Mesodermal cell (in vitro differentiated cells): ENCODE results near the gene FAM174B.
"Not testable (repeated sequence)": the region's sequence is repeated elsewhere in the genome, so short reads cannot be mapped to it uniquely, and the experiment has no call there.

ENCODE experiments used
- H3K27ac ChIP-seq: 2 replicates; pipeline ENCODE4 v1.7.0; 2013; ENCODE audit warnings: mild to moderate bottlenecking, low read depth, low read length, moderate library complexity; ENCODE audit not compliant: severe bottlenecking
- H3K36me3 ChIP-seq: 2 replicates; pipeline ENCODE4 v1.7.1; 2013; ENCODE audit warnings: mild to moderate bottlenecking, low read length, moderate library complexity; ENCODE audit not compliant: control insufficient read depth, insufficient read depth
- H3K4me1 ChIP-seq: one replicate; pipeline ENCODE4 v1.7.1; 2013; ENCODE audit warnings: mild to moderate bottlenecking, low read length; ENCODE audit not compliant: insufficient read depth, control insufficient read depth, poor library complexity, severe bottlenecking
- H3K4me3 ChIP-seq: 2 replicates; pipeline ENCODE4 v1.7.0; 2013; ENCODE audit warnings: low read length, control low read depth, mild to moderate bottlenecking; ENCODE audit not compliant: insufficient read depth, poor library complexity, severe bottlenecking; ENCODE audit errors: extremely low read depth
- H3K9me3 ChIP-seq: 2 replicates; pipeline ENCODE4 v1.7.1; 2013; ENCODE audit warnings: mild to moderate bottlenecking, low read length, moderate library complexity; ENCODE audit not compliant: control insufficient read depth
- WGBS, 2 experiments: methylation state at CpG; one replicate each; pipeline ENCODE4 v1.1.5; 2013; ENCODE audit warnings: missing lambda C conversion rate in 2 of 2; ENCODE audit not compliant: insufficient coverage in 2 of 2; 5-methylcytosine and 5-hydroxymethylcytosine counted together

FAM174B gene

GRCh38 chr15:92610101-92610520, 45.5 kb downstream of the FAM174B start:
- no peak overlapping the region for H3K27ac ChIP-seq
- no peak overlapping the region for H3K4me3 ChIP-seq
- peaks cover 5% of the 10 kb centered on the region for H3K9me3 ChIP-seq
- no peaks in the 10 kb centered on the region for H3K4me1 ChIP-seq
- WGBS, 2 experiments = 78 to 93% methylated on average over 9 of the region's 9 CpGs
- H3K36me3 ChIP-seq = no peaks in the 10 kb centered on the region

- WGBS, 2 experiments = 92 to 96% methylated on average over 17 to 20 of the region's 20 CpGs
- H3K27ac ChIP-seq = no peak overlapping the region
- H3K36me3 ChIP-seq = no peaks in the 10 kb centered on the region
- H3K4me1 ChIP-seq = no peaks in the 10 kb centered on the region
- peaks cover 5% of the 10 kb centered on the region for H3K9me3 ChIP-seq
- H3K4me3 ChIP-seq = no peak overlapping the region
Observed at GRCh38 chr15:92608866-92609700, 46.5 kb downstream of the FAM174B start.

DNA sequence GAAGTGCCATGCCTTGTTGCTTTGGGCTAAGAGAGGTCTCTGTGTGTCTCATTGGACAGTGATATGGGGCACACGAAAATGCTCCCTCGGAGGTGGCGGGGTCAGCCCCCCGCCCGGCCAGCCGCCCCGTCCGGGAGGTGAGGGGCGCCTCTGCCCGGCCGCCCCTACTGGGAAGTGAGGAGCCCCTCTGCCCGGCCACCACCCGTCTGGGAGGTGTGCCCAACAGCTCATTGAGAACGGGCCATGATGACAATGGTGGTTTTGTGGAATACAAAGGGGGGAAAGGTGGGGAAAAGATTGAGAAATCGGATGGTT, 48.8 kb downstream of the FAM174B start:
- no CpG with 5 or more reads among the region's 15 CpGs for WGBS, 2 experiments
- not testable (repeated sequence) for H3K9me3 ChIP-seq, H3K4me3 ChIP-seq, H3K36me3 ChIP-seq, H3K4me1 ChIP-seq, H3K27ac ChIP-seq

DNA sequence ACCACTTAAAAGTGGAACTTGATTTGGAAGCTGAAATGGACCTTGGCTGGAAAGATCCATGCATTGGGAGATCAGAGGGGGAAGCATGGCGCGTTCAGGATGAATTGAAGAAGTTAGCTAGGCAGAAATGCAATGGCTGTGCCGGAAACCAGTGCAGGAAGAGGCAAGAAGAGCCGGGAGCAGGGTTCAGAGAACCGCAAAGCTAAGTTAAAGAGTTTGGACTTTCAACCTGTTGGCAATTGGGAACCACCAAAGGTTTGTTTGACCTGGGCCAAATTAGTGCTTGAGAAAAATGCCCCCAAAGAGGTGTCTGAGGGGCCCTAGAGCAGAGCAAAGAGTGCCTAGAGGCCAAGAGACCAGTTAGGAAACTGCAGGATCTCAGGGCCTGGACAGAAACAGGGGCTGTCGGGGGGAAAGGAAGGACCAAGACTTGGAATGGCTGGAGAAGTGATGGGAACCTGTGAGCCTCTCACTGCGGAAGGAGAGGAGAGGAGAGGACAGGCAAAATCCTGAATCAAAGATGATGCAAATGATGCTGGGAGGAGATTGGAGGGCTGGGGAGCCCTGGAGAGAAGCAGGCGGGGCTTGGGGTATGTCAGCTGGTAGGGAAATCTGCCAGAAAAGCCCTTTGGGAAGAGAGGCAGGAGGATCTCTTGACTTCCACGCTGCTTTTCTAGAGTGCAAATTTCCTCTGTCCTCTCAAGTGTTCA, 49.3 kb downstream of the FAM174B start:
- Histone ChIP-seq H3K9me3 (peaks cover 5% of the 10 kb centered on the region), H3K27ac (no peak overlapping the region), H3K36me3 (no peaks in the 10 kb centered on the region), H3K4me1 (no peaks in the 10 kb centered on the region), H3K4me3 (no peak overlapping the region)
- WGBS, 2 experiments = 92 to 97% methylated on average over 9 of the region's 9 CpGs

DNA sequence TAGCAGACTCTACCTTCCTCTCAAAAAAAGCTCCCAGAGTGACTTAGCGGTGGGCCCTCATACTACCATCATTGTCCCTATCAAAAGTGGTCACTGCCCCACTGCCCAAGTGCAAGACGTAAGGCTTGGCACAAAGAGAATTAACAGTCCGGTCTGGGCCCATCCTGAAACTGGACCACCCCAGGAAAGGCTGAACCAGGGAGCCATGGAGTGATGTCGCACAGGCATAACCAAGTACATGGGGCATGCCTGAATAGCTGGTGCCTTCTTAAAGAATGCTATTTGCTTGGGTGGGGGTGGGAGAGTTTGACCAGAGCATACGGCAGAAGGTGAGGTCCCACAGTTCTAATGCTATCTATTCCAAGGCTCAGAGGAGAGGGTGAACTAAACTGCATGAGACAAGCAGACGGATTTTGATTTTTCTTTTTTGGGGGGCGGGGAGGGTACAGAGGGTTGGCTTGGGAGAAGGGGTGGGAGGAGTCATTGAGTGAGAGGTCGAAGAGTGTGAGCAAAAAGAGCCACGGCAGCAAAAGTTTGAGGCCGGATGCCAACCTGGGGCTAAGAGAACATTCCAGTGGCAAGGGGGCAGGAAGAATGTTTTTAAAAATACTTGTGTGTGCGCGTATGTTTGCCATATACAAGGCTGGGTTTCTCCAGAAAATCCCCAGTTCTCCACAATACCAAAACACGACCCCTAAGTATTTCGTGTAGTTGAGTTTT, 50.2 kb downstream of the FAM174B start:
- no peak overlapping the region for H3K4me3 ChIP-seq
- H3K4me1 ChIP-seq = no peaks in the 10 kb centered on the region
- H3K9me3 ChIP-seq = peaks cover 5% of the 10 kb centered on the region
- no peak overlapping the region for H3K27ac ChIP-seq
- 87 to 91% methylated on average over 11 to 13 of the region's 14 CpGs for WGBS, 2 experiments
- H3K36me3 ChIP-seq = no peaks in the 10 kb centered on the region

DNA sequence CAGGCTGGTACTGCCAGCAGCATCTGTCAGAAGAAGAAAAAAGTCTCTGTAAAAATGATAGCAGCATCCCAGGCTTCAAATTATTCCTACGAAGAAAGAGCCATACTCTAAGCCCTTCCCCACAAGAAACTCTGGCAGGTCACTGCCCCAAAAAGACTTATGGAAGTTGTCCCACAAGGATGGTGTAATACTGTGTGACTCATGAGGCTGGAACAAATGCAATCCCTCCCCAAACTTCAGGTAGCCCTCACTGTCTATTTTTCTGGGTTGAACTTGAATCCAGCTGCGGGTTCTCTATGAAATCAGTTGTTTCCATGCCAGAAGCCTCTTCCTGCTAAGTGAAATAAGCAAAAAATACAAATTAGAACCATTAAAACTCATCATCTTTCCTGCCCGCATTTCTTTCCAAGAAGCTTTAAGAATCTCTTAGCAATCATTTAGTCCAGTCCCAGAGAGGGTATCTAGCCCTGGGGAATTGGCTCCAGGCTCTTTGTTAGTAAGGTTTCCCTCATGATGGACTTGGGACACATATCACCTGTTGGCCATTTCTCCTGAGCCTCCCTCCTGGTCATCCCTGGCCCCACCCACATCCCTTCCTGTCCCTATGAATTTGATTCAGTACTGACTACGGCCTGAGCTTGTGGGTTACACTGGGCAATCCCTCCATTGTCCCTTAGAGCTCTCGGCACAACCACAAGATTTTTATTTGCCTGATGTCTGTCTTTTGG, 51.7 kb downstream of the FAM174B start:
- Histone ChIP-seq H3K36me3 (no peaks in the 10 kb centered on the region), H3K4me3 (no peak overlapping the region), H3K27ac (no peak overlapping the region), H3K9me3 (peaks cover 5% of the 10 kb centered on the region), H3K4me1 (no peaks in the 10 kb centered on the region)
- 87 to 89% methylated on average over 3 of the region's 5 CpGs for WGBS, 2 experiments

DNA sequence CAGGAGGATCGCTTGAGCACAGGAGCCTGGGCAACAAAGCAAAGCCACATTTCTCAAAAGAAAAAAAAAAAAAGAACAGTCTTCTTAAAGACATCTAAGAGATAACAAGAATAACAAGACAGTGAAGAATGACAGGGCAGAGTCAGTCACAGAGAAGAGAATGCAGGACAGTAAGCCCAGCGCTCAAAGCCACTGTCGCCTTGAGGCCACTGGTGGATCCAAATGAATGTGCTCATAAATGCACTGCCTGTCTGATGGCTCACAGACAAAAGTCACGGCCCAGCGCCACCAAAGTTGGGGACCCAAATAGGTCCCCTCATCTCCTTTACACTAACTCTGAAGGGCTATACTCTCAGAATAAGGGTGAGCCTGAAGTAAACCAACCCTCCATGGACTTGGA, 52.3 kb downstream of the FAM174B start:
- WGBS, 2 experiments = 90 to 96% methylated on average over 3 to 4 of the region's 5 CpGs
- peaks cover 5% of the 10 kb centered on the region for H3K9me3 ChIP-seq
- H3K4me3 ChIP-seq = no peak overlapping the region
- no peaks in the 10 kb centered on the region for H3K36me3 ChIP-seq
- no peak overlapping the region for H3K27ac ChIP-seq
- H3K4me1 ChIP-seq = no peaks in the 10 kb centered on the region

DNA sequence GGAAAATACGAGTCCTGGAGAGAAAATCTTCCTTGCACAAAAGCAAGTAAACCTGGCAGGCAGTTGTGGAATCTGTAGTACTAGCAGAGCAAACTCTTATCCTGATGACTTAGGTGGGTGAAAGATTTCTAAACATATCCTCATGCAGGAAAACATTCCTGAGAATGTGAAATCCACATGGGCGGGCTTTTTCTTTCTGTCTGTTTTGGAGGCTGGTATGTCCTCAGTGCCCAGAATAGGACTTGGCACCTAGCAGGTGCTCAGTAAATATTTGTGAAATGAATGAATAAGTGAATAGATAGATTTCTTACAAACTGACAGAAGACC, 53.3 kb downstream of the FAM174B start:
- WGBS, 2 experiments = 100% methylated on average over 1 of the region's 2 CpGs; no CpG with 5 or more reads in 1 of the 2 experiments
- Histone ChIP-seq H3K27ac (no peak overlapping the region), H3K4me1 (no peaks in the 10 kb centered on the region), H3K36me3 (no peaks in the 10 kb centered on the region), H3K4me3 (no peak overlapping the region), H3K9me3 (peaks cover 5% of the 10 kb centered on the region)

DNA sequence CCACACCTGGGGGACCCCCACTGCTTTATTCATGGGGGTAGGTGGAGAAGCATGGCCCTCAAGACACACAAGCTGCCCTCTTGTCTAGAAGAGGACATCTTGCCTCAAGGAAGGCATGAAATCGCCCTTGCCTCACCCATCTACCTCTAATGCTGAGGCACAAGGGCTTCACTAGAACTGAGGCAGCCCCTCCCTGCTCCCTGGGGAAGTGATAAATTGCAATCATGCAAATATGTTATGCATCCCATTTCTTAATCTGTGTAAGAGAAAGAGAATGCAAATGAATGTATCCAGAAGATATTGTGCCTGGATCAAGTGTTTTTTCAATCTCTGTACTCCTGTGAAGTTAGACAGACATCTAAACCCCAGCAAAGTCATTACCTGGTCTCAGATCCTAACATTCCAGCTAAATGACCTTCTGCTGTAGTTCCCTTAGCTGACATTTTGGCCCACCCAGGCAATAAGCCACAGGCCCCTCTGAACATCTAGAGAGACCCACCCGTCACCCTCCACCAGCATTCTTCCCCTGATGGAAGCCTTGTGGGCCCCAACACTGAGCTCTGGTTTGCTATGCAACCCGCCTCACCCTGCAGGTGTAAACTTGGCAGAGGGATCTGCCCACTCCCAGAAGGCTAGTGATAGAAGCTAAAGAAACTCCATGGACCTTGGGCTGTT, 53.8 kb downstream of the FAM174B start:
- H3K36me3 ChIP-seq = no peaks in the 10 kb centered on the region
- H3K4me3 ChIP-seq = no peak overlapping the region
- no peak overlapping the region for H3K27ac ChIP-seq
- no peaks in the 10 kb centered on the region for H3K4me1 ChIP-seq
- peaks cover 5% of the 10 kb centered on the region for H3K9me3 ChIP-seq
- WGBS, 2 experiments = 90% methylated on average over 3 of the region's 3 CpGs; no CpG with 5 or more reads in 1 of the 2 experiments

- Histone ChIP-seq H3K27ac (no peak overlapping the region), H3K9me3 (no peaks in the 10 kb centered on the region), H3K4me3 (no peak overlapping the region), H3K36me3 (no peaks in the 10 kb centered on the region), H3K4me1 (no peaks in the 10 kb centered on the region)
- 90 to 100% methylated on average over 3 of the region's 3 CpGs for WGBS, 2 experiments
Observed at GRCh38 chr15:92600856-92601255, 54.7 kb downstream of the FAM174B start.
